Measurements from ENCODE around the gene ZNF691. TPM values are rescaled to one million over a fixed set of nuclear protein-coding genes. Genes with fewer than 3 reads are reported as not detected.
"Not testable (repeated sequence)": the region's sequence is repeated elsewhere in the genome, so short reads cannot be mapped to it uniquely, and the experiment has no call there.

The ZNF691 gene
- total RNA-seq, 1 donor from 2014 or later = 14.5 TPM

- no peak for DNase-seq (ENCODE audit: low read depth)
Measured at GRCh38 chr1:42832641-42833240, 13.7 kb upstream of the ZNF691 start.

- no peak for DNase-seq (ENCODE audit: low read depth)
Measured at GRCh38 chr1:42833981-42834380, 12.4 kb upstream of the ZNF691 start.

GRCh38 chr1:42834803-42835202, 11.6 kb upstream of the ZNF691 start:
- no peak for DNase-seq (ENCODE audit: low read depth)

- no peak for DNase-seq (ENCODE audit: low read depth)
Measured at GRCh38 chr1:42835422-42835821, 11.0 kb upstream of the ZNF691 start.

GRCh38 chr1:42837709-42838108, 8.7 kb upstream of the ZNF691 start:
- DNase-seq (ENCODE audit: low read depth) = no peak

- no peak for DNase-seq (ENCODE audit: low read depth)
Measured at GRCh38 chr1:42838482-42839190, 7.8 kb upstream of the ZNF691 start.

GRCh38 chr1:42841010-42841409, 5.4 kb upstream of the ZNF691 start:
- no peak for DNase-seq (ENCODE audit: low read depth)

- DNase-seq (ENCODE audit: low read depth) = no peak
Measured at GRCh38 chr1:42841440-42842147, 4.8 kb upstream of the ZNF691 start.

GRCh38 chr1:42844592-42845140, 1.7 kb upstream of the ZNF691 start:
- DNase-seq (ENCODE audit: low read depth) = peak; percentile 92

- no peak for DNase-seq (ENCODE audit: low read depth)
Measured at GRCh38 chr1:42845193-42845592, 1.2 kb upstream of the ZNF691 start.

- DNase-seq (ENCODE audit: low read depth) = no peak
Measured at GRCh38 chr1:42845866-42846256, 552 bp upstream of the ZNF691 start.

- DNase-seq (ENCODE audit: low read depth) = no peak
Measured at GRCh38 chr1:42847111-42847595, 740 bp downstream of the ZNF691 start.

GRCh38 chr1:42847721-42848460, 1.5 kb downstream of the ZNF691 start:
- DNase-seq (ENCODE audit: low read depth) = no peak

- DNase-seq (ENCODE audit: low read depth) = no peak
Measured at GRCh38 chr1:42848823-42849537, 2.6 kb downstream of the ZNF691 start.

- DNase-seq (ENCODE audit: low read depth) = no peak
Measured at GRCh38 chr1:42849944-42850343, 3.5 kb downstream of the ZNF691 start.

GRCh38 chr1:42851420-42851819, 5.0 kb downstream of the ZNF691 start:
- DNase-seq (ENCODE audit: low read depth) = no peak

GRCh38 chr1:42851960-42852607, 5.7 kb downstream of the ZNF691 start:
- no peak for DNase-seq (ENCODE audit: low read depth)

GRCh38 chr1:42852608-42852980, 6.2 kb downstream of the ZNF691 start:
- DNase-seq (ENCODE audit: low read depth) = no peak

- no peak for DNase-seq (ENCODE audit: low read depth)
Measured at GRCh38 chr1:42853116-42853884, 6.9 kb downstream of the ZNF691 start.

GRCh38 chr1:42856554-42856953, 10.1 kb downstream of the ZNF691 start:
- not testable (repeated sequence) for DNase-seq (ENCODE audit: low read depth)

All from renal cortical epithelial cell (primary cell).